D721Med (cell line): Measurements from ENCODE around the gene SLC25A34.

Experiments used
- DNase-seq: peaks from one replicate; pipeline ENCODE4 v3.0.0; 2011; ENCODE audit warnings: low spot score; ENCODE audit not compliant: insufficient read length
- FAIRE-seq: peaks from 2 replicates; lab custom pipeline; 2011; peaks lifted over from hg19 to GRCh38; lab: Jason Lieb, UNC
- TF ChIP-seq, protein P1 (sequence below): IDR thresholded peaks from 2 replicates; pipeline ENCODE4 v1.5.1; 2012; ENCODE audit warnings: mild to moderate bottlenecking, control low read depth; ENCODE audit not compliant: insufficient read depth; ENCODE audit errors: missing control alignments

The SLC25A34 gene

DNA sequence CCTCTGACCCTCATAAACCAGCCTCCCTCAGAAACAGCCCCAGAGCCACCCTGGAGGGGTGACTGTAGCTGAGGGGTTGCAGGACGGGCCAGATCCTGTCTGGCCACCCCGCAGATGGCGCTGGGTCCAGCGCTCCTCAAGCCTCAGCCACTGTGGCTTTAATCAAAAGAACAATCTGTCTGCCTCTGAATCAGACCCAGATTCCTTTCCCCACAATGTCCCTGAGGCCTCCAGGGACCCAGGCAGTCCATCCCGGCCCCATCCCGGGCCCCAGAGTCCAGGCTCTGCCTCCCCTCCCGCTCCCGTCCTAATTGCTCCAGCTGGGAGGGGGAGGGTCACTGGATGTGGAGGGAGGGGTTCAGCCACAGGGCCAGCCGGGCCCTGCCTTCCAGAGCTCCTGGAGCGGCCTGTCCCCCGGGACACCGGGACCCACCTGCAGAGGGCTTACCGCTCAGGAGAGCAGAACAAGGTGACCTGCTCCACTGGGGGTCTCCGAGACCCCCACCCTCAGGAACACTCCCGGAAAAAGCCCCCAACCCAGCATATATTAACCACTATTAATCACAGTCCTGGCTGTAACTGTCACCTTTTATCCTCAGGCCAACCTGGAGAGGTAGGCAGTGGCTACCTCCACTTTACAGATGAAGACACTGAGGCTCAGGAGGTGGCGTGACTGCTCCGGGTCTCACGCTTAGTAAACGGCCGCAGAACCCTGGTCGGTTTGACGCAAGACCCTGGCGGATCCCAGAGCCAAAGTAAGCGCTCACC, 21.7 kb downstream of the SLC25A34 start:
- DNase-seq = no peak
- no peak for FAIRE-seq
- TF ChIP-seq, protein P1, sequence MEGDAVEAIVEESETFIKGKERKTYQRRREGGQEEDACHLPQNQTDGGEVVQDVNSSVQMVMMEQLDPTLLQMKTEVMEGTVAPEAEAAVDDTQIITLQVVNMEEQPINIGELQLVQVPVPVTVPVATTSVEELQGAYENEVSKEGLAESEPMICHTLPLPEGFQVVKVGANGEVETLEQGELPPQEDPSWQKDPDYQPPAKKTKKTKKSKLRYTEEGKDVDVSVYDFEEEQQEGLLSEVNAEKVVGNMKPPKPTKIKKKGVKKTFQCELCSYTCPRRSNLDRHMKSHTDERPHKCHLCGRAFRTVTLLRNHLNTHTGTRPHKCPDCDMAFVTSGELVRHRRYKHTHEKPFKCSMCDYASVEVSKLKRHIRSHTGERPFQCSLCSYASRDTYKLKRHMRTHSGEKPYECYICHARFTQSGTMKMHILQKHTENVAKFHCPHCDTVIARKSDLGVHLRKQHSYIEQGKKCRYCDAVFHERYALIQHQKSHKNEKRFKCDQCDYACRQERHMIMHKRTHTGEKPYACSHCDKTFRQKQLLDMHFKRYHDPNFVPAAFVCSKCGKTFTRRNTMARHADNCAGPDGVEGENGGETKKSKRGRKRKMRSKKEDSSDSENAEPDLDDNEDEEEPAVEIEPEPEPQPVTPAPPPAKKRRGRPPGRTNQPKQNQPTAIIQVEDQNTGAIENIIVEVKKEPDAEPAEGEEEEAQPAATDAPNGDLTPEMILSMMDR = no peak

DNA sequence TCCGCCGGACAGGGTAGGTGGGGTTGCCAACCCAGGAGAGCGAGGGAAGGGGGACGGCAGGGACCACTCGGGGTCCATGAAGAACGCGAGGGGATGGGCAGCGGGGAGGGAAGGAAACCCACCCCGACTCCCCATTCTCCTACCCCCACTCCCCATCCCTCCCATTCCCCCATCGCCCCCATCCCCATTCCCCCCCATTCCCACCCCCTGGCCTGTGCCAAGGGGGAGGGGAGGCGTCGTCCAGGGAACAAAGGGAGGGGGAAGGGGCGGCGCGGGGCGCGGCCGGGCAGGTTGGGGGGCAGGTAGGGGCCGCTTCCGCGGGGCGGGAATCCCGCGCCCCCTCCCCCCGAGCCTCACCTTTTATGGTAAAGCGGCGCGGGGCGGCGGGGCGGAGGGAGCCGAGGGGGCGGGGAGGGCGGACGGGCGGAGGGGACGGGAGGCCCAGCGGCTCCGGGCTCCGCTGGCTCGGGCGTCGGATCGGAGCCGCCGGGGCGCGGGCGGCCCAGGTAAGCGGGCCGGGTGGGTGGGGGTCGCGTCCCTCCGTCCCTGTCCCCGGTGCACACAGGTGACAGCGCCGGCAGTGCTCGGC, 22.4 kb downstream of the SLC25A34 start, which contains the start of gene FBLIM1:
TSS of gene FBLIM1 (plus strand) at position 453 of the 589 bp plus-strand sequence. CDS start 6,189 bp downstream, outside the sequence.
- FAIRE-seq (no peak), DNase-seq (no peak)
- TF ChIP-seq, protein P1 = no peak

DNA sequence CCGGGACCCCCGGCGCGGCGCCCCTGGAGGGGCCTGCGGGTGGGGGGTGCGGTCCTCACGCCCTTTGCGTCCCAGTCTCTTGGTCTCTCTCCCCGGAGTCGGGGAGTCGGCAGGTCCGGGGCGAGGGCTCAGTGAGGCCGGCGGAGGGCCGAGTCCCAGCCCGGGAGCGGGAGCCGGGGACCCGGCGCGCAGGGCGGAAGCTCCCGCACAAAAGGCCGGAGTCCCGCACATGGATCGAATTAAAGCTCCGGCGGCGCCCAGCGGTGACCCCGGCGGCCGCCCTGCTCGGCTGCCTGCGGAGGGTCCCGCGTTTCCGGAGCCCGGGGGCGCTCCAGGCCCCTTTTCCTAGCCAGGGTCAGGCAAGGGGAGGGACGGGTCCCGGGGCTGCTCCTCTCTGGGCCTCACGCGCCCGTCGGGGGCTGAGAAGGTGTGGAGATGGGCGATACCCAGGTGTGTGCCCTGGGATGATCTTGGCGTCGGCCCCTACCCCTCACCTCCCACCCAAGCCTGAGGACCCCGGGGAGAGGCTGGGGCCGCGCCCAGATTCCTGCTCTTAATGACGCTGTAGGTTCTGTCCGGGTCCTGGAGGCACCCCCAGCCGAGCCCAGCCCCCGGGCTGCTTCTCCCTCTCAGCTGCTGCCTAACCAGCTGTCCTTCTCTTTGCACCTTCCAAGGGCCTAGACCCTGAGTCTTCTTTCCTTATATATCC, 23.0 kb downstream of the SLC25A34 start:
- no peak for FAIRE-seq
- TF ChIP-seq, protein P1 = no peak
- DNase-seq = no peak

DNA sequence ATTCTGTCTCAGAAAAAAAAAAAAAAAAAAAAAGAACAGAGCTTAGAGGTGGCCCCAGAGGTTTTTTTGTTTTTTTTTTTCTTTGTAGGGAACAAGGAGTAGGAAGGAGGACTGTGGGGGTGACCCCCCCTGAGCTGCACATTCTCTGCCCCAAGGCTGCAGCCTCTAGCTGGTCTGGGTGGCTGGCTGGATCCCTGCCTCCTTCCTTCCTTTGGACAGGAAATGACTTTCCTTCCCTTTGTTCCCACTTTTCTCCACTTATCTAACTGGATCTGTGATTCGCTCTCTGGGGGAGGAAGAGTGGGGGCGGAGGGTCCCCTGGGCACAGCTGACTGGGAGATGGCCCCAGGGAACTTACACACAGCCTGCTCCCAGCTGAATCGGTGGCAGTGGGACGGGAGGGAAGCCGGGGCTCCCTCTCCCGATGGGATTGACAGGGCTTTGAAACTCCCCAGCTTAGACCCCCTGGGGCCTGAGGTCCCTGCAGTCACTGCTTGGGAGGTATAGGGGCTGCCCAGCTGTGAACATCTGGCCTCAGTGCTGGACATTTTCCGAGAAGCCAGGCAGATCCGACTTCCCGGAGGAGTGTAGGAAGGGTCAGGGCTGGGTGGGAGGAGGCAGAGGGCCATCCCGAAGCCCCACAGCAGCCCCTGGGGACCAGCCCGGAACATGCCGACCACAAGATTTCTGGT, 24.6 kb downstream of the SLC25A34 start:
- DNase-seq (no peak), FAIRE-seq (no peak)
- TF ChIP-seq, protein P1 = no peak

DNA sequence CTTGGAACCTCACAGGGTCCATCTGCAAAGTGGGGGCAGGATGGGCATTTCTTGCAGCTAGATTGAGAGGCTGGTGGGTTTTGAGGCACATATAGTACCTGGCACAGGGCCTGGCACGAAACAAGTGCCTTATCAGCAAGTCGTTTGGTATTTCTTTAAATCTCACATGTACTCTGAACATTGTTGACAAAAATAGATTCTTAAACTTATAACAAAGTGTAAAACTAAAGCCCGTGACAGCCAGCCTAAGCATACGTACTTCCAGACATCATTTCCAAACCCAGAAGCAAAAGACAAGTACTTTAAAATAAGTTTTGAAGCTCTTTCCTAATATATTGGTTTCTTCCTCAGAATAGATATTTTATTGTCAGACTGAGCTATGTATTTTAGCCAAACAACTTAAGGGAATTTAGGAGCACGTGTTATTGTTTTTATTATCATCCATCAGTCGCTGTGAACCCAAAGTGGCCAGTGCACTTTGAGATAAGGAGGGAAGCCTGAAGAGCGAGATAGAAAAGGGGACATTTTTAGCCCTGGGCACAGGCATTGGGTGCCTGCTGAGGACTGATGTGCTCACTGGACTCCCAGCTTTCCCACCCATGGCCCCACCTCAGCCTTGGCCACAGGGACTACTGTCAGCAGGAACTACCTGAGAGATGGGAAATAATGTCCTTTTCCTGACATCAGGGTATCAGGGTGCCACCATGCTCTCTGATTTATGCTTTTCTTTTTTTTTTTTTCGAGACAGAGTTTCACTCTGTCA, 25.5 kb downstream of the SLC25A34 start:
- DNase-seq = no peak
- TF ChIP-seq, protein P1 = no peak
- no peak for FAIRE-seq

DNA sequence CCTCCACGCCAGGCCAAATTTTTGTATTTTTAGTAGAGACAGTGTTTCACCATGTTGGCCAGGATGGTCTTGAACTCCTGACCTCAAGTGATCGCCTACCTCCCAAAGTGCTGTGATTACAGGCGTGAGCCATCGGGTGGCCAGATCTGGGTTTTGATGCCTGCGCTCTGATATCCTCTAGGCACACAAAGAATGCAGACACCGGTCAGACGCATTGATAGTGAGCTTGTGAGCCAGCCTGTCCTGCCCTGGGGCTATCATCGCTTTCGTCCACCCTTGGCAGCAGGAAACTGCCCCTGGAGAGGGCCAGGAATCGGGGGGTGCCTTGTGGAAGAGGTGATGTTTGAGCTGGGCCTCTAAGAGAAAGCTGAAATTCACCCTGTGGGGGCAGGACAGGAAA, 26.5 kb downstream of the SLC25A34 start:
- DNase-seq (no peak), FAIRE-seq (no peak)

More for the DNA sequence above, 26.5 kb downstream of the SLC25A34 start:
- TF ChIP-seq, protein P1 = no peak
